NB4 (cell line): Measurements from ENCODE around the gene WDR70.

ENCODE experiments used
- CTCF ChIP-seq: IDR thresholded peaks from one replicate; pipeline ENCODE4 v1.5.1; 2012; ENCODE audit warnings: low read depth, low read length
- MAX ChIP-seq: IDR thresholded peaks from 2 replicates; pipeline ENCODE4 v1.6.1; 2011; ENCODE audit warnings: low read depth, low read length
- MYC ChIP-seq: IDR thresholded peaks from 2 replicates; pipeline ENCODE4 v1.6.1; 2011; ENCODE audit warnings: low read depth, low read length
- POLR2A ChIP-seq: IDR thresholded peaks from 2 replicates; pipeline ENCODE4 v1.6.1; 2011; ENCODE audit warnings: mild to moderate bottlenecking; ENCODE audit not compliant: insufficient read length; ENCODE audit errors: extremely low read depth

GRCh38 chr5:37739817-37740261 is 360.7 kb downstream of the WDR70 start:
- TF ChIP-seq CTCF, result no peak
- no peak for TF ChIP-seq POLR2A
- no peak for TF ChIP-seq MAX
- no peak for TF ChIP-seq MYC
